NCI-H69 (cell line): Measurements from ENCODE around the gene SSH2.

Source experiments
- DNase-seq: peaks from one replicate; lab custom pipeline; 2025; lab: John Stamatoyannopoulos, UW

SSH2 gene

GRCh38 chr17:29625037-29625750 is 304.8 kb downstream of the SSH2 start:
- DNase-seq: peak; percentile 29

GRCh38 chr17:29624586-29624985 is 305.4 kb downstream of the SSH2 start:
- no peak for DNase-seq

- DNase-seq: no peak
Observed at GRCh38 chr17:29623283-29623647, 306.8 kb downstream of the SSH2 start.

- peak; percentile 91 for DNase-seq
Observed at GRCh38 chr17:29622337-29623282, 307.4 kb downstream of the SSH2 start, which contains the start of gene CORO6. TSS of gene CORO6 (minus strand) at chr17:29622912. CDS start at chr17:29621421, 1,491 bp downstream.

GRCh38 chr17:29621751-29622194 is 308.3 kb downstream of the SSH2 start:
- DNase-seq: peak; percentile 35

GRCh38 chr17:29620779-29621500 is 309.1 kb downstream of the SSH2 start:
- DNase-seq: no peak

- DNase-seq: peak; percentile 26
Observed at GRCh38 chr17:29620271-29620670, 309.8 kb downstream of the SSH2 start.

GRCh38 chr17:29619251-29619650 is 310.8 kb downstream of the SSH2 start:
- DNase-seq: peak; percentile 76

GRCh38 chr17:29618272-29619065 is 311.6 kb downstream of the SSH2 start:
- no peak for DNase-seq

GRCh38 chr17:29617481-29618271 is 312.4 kb downstream of the SSH2 start:
- DNase-seq: peak; percentile 92

- DNase-seq: peak; percentile 92
Observed at GRCh38 chr17:29617125-29617480, 312.9 kb downstream of the SSH2 start.

- DNase-seq: peak; percentile 46
Observed at GRCh38 chr17:29616300-29617048, 313.6 kb downstream of the SSH2 start.

GRCh38 chr17:29615492-29616299 is 314.3 kb downstream of the SSH2 start:
- DNase-seq: peak; percentile 92

- DNase-seq: no peak
Observed at GRCh38 chr17:29615048-29615385, 315.0 kb downstream of the SSH2 start.

- no peak for DNase-seq
Observed at GRCh38 chr17:29614349-29615047, 315.5 kb downstream of the SSH2 start.

GRCh38 chr17:29613856-29614255 is 316.2 kb downstream of the SSH2 start:
- no peak for DNase-seq

- no peak for DNase-seq
Observed at GRCh38 chr17:29613352-29613837, 316.6 kb downstream of the SSH2 start.
